Upper lobe of left lung (tissue), 4 donors: Measurements from ENCODE around the gene FAM184B.

ENCODE experiments used
- EP300 ChIP-seq, 4 donors: sonication (generic); formaldehyde crosslinking; IDR thresholded peaks; one replicate each; pipeline ENCODE4 v1.5.1; 2017; ENCODE audit warnings: antibody characterized with exemption in 4 of 4, control low read depth in 2 of 4
- POLR2A ChIP-seq, 4 donors: fragments of 450-650 bp; IDR thresholded peaks; one replicate each; pipeline ENCODE4 v1.5.1; 2016 to 2017; ENCODE audit warnings: antibody characterized with exemption in 4 of 4, mild to moderate bottlenecking in 2 of 4
- POLR2AphosphoS5 ChIP-seq, 2 donors: sonication (generic); formaldehyde crosslinking; IDR thresholded peaks; one replicate each; pipeline ENCODE4 v1.5.1; 2017; ENCODE audit warnings: antibody characterized with exemption in 2 of 2
- TF ChIP-seq, protein P1 (sequence below), 6 experiments: fragments of 450-650 bp in 4 of 6; fragments of 200-600 bp in 2 of 6; sonication (generic) in 2 of 6; IDR thresholded peaks; one replicate each; pipeline ENCODE4 v1.5.1; 2016 to 2019; ENCODE audit warnings: antibody characterized with exemption in 6 of 6

- TF ChIP-seq, protein P1, sequence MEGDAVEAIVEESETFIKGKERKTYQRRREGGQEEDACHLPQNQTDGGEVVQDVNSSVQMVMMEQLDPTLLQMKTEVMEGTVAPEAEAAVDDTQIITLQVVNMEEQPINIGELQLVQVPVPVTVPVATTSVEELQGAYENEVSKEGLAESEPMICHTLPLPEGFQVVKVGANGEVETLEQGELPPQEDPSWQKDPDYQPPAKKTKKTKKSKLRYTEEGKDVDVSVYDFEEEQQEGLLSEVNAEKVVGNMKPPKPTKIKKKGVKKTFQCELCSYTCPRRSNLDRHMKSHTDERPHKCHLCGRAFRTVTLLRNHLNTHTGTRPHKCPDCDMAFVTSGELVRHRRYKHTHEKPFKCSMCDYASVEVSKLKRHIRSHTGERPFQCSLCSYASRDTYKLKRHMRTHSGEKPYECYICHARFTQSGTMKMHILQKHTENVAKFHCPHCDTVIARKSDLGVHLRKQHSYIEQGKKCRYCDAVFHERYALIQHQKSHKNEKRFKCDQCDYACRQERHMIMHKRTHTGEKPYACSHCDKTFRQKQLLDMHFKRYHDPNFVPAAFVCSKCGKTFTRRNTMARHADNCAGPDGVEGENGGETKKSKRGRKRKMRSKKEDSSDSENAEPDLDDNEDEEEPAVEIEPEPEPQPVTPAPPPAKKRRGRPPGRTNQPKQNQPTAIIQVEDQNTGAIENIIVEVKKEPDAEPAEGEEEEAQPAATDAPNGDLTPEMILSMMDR (IDR thresholded peaks at IDR 0.05) = no peak
- no peak for TF ChIP-seq POLR2AphosphoS5 (IDR thresholded peaks at IDR 0.05)
- TF ChIP-seq POLR2A (IDR thresholded peaks at IDR 0.05) = no peak
- no peak for TF ChIP-seq EP300 (IDR thresholded peaks at IDR 0.05)
Measured at GRCh38 chr4:17657090-17657489, 124.3 kb downstream of the FAM184B start.
